Hindlimb muscle (tissue), 1 donor: ENCODE results near the gene CDKAL1. TPM values are rescaled to one million over a fixed set of nuclear protein-coding genes. Genes with fewer than 3 reads are reported as not detected.
"Not testable (repeated sequence)": the region's sequence is repeated elsewhere in the genome, so short reads cannot be mapped to it uniquely, and the experiment has no call there.

ENCODE experiments used
- DNase-seq: peaks from one replicate; pipeline ENCODE4 v3.0.0-alpha.2; 2013
- polyA plus RNA-seq: library from polyadenylated mRNA; unstranded; fragments of 120-200 nt; gene quantifications from one replicate; pipeline ENCODE4 v1.2.1, GENCODE V29; 2013; ENCODE audit not compliant: insufficient read length

Gene CDKAL1
- polyA plus RNA-seq, 1 donor: 13.2 TPM

- DNase-seq: no peak
Measured at GRCh38 chr6:21189759-21190158, 655.5 kb downstream of the CDKAL1 start.

DNA sequence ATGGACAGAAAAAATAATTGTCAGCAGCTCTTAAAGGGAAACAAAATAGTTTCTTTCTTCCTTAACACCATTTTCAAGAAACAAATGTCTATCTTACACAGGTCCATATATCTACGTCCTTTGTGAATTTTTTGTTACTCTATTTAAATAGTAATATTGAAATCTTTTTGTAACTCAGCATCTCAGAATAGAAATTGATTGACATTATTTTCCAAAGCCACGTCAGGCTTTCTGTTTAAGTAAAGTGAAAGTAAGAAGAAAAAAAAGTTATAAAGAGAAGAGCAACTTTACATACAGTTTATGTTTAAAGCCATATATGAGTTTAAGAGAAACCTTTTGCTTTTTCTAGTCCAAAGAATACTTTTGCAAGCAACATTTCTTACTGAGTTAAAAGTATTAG, 656.4 kb downstream of the CDKAL1 start:
- DNase-seq: no peak

DNA sequence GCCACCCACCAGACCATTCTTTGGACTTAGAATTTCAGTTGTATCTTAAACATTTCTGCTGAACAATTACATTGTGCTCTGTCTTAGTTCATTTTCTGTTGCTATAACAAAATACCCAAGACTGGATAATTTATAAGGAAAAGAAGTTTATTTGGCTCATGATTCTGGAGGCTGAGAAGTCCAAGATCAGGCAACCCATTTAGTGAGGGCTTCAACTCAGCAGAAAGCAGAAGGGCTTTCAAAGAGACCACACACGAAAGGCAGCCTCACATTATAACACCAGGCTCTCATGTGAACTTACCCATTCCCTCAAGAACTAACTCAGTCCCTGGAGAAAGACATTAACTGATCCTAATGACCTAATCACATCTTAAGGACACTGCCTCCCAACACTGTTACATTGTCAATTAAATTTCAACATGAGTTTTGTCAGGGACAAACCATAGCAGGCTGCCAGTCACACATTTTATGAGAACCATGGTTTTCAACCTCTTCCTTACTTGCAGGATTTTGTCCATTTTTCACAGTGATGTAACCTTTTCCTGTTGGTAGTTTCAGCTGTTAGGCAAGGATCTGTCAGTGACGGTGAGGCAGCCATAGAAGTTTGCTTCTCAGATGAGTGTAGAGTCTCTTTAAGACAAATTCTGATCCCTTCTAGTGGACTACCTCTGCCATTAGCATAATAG, 659.7 kb downstream of the CDKAL1 start:
- DNase-seq: no peak

DNA sequence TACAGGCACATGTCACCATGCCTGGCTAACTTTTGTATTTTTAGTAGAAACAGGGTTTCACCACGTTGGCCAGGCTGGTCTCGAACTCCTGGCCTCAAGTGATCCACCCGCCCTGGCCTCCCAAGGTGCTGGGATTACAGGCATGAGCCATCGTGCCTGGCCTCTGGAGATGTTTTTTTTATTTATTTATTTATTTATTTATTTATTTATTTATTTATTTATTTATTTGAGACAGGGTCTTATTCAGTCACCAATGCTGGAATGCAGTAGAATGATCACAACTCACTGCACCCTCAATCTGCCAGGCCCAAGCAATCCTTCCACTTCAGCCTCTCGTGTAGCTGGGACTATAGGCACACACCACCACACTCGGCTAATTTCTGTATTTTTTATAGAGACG, 661.0 kb downstream of the CDKAL1 start:
- DNase-seq: not testable (repeated sequence)

DNA sequence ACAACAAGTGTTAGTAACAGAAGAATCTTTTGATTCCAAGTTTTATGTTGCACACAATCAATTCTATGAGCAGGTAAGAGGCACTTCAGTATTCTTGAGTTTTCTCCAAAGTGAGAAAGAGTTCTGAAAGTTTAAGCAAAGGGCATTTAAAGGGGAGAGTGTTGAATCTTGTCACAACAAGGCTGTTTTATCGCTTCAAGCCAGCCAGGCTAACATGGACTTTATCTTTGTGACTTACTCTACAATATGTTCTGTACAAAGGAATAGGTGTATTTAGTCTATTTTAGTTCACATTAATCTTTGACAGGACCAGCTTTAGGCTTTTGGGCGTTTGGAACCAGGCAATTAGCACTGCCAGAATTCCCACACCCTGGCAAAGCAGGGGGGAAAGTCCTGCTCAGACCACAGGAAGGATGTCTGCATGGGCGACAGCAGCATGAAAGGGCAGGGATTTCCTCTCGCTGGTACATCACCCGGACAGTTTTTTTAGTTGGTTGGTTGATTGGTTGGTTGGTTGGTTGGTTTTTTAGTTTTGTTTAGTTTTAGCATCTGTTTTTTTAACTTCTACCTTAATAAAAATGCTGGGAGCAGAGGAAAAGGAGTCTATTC, 663.9 kb downstream of the CDKAL1 start:
- no peak for DNase-seq

GRCh38 chr6:21199262-21199661, 665.0 kb downstream of the CDKAL1 start:
- DNase-seq: no peak

GRCh38 chr6:21200134-21200870, 666.0 kb downstream of the CDKAL1 start:
- DNase-seq: no peak

DNA sequence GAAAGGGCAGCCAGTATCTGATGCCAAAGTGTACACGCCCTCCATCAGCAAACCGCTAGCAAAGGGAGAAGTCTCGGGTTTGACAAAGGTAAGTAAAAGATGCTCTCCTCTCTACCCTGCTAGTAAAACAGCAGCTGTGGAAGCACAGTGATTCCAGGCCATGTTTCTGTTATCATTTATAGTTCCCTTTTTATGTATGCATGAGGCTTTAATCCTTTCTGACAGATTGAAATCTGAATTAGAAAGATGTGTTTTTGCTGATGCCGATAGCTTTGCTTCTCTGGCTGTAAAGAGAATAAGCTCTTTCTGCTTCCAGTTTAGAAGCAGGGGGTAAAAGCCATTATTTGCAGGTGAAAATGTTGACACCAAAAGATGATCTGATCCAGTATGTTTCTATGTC, 666.9 kb downstream of the CDKAL1 start:
- DNase-seq: no peak

DNA sequence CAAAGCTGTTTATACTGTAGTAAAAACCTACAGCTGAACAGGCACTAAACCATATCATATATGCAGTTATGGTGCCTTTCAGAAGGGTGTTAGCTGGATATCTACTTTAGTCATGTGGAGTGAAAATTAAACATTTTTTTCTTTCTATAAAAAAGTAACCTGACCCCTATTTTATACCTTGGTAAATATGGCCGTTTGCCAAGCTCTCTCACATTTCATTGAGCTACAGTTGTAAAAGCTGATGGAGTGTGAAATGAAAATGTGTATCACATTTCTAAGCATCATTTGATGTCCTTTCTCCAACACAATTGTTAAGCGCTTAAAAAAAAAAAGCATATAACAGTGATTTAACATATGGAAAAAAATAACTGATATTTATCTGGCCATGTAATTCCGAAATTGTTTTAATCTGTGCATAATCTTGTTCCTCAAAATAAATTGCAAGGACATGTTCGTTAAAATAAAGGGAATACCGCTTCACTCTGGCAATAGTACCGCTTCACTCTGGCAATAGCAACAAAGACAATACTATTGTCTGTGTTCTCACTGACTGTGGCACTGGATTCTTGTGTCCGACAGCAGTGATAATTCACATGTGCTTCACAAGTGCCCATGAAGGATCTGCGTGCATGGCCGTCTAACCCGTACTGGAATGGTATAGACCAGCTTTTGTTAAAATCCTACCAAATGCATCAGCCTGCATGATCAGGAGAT, 667.5 kb downstream of the CDKAL1 start:
- DNase-seq: no peak

- no peak for DNase-seq
Measured at GRCh38 chr6:21202521-21202920, 668.3 kb downstream of the CDKAL1 start.

DNA sequence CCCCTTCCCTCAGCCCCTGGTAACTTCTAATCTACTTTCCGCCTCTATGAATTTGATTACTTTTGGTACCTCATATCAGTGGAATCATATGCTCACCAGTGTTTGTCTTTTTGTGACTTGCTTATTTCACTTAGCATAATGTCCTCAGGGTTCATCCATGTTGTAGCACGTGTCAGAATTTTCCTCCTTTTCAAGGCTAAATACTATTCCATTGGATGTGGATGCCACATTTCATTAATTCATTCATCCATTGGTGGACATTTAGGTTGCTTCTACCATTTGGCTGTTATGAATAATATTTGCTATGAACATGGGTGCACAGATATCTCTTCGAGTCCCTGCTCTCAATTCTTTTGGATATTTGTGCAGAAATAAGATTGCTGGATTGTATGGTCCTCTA, 670.7 kb downstream of the CDKAL1 start:
- no peak for DNase-seq

GRCh38 chr6:21208081-21208795, 674.0 kb downstream of the CDKAL1 start:
- no peak for DNase-seq

DNA sequence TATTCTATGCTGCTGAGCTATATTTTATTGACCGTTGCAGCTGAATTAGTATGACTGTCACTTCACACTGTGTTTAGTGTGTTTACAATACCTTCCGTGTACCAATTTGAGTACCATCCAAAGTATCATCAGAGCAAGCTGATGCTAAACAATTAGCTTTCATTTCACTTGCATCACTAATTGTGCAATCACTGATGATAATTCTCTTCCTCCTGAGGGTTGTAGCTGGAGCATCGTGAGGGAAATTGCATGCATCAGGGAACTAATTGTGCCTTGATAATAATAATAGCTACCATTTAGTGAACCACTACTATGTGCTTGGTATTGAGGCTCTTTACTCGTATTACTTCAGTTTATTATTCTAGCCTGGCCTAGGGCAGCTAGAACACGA, 674.5 kb downstream of the CDKAL1 start:
- DNase-seq: no peak

GRCh38 chr6:21213492-21213891, 679.2 kb downstream of the CDKAL1 start:
- DNase-seq: no peak

DNA sequence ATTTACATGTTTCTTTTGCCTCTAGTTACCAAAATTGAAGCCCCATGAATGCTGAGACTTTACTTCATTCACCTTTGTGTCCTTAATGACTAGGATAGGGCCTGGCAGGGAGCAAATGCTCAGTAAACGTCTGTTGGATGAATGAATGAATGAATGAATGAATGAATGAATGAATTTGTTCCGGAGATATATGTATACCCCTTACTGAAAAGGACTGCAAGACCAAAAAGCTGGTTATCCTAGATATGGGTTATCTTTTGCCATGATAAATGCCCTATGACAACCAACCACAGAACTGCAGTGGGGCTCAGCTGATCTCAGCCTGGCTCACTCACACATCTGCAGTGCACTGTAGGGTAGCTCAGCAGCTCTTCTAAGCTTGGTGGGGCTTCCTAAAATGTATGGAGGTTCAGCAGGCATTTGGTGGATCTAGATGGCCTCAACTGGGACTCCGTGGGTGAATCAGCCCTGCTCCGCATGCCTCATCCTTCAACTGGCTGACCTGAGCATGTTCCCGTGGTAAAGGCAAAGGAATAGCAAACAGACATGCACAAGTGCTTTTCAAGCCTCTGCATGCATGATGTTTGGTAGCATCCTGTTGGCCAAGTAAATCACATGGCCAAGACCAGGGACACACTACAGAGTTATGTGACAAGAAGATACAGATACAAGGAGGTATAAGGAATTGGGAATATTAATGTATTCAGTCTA, 680.6 kb downstream of the CDKAL1 start:
- no peak for DNase-seq

- no peak for DNase-seq
Measured at GRCh38 chr6:21219241-21219640, 685.0 kb downstream of the CDKAL1 start.

GRCh38 chr6:21219856-21220255, 685.6 kb downstream of the CDKAL1 start:
- DNase-seq: no peak

DNA sequence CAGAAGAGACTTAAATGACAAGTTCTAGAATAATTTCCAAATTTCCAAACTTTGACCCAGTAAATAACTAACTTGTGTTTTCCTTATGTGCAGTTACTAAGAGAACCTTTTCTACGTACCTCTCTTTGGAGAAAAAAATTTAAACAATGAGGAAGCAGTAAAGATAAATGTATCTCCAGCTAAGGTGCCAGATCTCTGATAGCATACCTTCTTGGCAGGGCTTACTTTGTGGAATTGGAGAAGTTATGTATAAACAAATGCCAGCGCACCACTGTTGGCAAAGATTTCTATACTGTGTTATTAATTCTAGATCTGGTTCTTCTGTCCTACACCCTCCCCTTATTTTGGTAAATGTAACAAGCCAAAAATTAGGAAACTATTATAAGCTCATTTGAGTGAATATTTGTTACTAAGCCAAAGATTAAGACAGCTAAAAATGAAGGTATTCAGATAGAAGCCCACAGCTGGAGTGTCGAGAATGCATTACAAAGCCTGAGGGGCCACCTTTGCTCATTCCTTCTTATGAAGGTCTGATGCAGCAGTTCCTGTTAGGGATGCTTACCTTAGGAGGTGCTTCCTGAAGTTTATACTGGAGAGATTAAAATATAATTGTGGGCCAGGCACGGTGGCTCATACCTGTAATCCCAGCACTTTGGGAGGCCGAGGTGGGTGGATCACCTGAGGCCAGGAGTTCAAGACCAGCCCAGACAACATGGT, 686.2 kb downstream of the CDKAL1 start:
- DNase-seq: no peak

DNA sequence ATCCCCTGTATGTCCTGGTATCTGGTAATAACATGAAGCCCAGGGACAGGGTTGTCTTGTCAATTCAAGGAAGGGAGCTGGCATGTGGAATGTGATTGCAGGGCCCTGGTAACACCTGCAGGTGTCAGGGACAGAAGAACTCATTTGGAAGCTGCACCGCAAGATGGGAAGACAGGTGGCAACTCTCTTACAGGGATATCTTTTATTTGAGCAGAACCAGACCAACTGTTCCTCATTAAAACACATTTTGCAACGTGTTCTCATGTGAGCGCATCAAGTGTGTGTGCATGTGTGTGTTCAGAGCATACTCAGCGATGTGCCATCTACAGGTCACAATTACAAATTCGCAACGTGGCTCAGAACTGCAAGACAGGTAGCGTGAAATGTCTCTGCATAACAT, 688.4 kb downstream of the CDKAL1 start:
- no peak for DNase-seq

- DNase-seq: no peak
Measured at GRCh38 chr6:21225912-21226311, 691.7 kb downstream of the CDKAL1 start.

DNA sequence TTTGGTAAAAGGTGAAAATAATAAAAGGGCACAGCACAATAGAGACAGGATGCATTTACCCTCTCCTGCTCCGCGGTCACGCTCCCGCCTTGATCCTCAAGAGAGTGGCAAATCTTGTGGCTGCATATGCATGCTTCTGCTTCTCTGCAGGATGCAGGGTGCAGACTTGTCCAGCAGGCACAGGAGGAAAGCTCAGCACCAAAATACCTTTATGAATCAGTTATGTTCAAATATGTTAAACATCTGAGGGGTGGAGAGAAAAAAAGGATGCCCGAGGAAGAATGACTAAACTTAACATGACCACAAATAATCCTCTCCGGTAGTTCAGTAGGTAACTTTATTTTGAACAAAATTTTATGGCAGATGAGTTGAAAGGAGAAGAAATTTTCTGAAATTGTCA, 693.2 kb downstream of the CDKAL1 start:
- DNase-seq: no peak
